Measurements from ENCODE around the gene PTPN21.

The PTPN21 gene

GRCh38 chr14:88504602-88505001 is 50.2 kb downstream of the PTPN21 start:
- DNase-seq (ENCODE audit: low spot score): no peak

- DNase-seq (ENCODE audit: low spot score): no peak
These were observed 50.9 kb downstream of the PTPN21 start for GRCh38 chr14:88503754-88504406.

DNA sequence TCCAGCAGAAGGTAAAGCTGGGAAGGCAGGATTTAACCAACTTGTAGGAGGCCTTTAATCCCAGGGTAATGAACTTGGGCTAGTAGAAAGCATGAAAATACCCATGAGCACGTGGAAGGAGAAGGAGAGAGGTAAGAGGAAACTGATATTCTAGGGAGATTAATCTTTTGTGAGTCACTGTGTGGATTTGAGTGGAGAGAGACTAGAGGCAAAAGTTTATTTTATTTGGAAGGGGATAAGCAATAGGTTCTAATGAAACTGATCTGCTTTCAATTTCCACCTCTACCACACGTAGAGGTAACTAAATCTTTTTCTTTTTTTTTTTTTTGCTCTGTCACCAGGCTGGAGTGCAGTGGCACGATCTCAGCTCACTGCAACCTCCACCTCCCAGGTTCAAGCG is 52.1 kb downstream of the PTPN21 start:
- no peak for DNase-seq (ENCODE audit: low spot score)

DNA sequence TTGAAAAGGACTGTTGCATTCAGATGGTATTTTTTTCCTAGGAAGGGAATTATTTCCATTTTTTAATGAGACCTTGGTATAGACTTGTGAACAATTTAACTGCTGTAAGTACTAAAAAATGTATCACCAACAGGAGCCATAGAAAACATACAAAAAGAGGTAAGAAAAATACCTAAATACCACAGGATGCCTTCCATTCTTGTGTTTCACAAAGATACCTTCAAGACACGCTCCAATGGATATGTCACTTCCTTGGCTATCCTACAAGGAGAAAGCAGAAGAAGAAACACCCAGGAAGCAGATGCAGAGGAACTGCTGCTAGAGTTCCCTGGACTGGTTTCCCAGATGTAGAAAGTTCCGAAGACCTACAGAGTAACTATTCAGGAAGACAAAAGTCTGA is 54.2 kb downstream of the PTPN21 start:
- no peak for DNase-seq (ENCODE audit: low spot score)

- no peak for DNase-seq (ENCODE audit: low spot score)
These were observed 55.6 kb downstream of the PTPN21 start for GRCh38 chr14:88499225-88499624.

GRCh38 chr14:88496414-88496813 is 58.4 kb downstream of the PTPN21 start:
- peak; percentile 50 for DNase-seq (ENCODE audit: low spot score)

GRCh38 chr14:88493392-88494185 is 61.2 kb downstream of the PTPN21 start:
- DNase-seq (ENCODE audit: low spot score): no peak

DNA sequence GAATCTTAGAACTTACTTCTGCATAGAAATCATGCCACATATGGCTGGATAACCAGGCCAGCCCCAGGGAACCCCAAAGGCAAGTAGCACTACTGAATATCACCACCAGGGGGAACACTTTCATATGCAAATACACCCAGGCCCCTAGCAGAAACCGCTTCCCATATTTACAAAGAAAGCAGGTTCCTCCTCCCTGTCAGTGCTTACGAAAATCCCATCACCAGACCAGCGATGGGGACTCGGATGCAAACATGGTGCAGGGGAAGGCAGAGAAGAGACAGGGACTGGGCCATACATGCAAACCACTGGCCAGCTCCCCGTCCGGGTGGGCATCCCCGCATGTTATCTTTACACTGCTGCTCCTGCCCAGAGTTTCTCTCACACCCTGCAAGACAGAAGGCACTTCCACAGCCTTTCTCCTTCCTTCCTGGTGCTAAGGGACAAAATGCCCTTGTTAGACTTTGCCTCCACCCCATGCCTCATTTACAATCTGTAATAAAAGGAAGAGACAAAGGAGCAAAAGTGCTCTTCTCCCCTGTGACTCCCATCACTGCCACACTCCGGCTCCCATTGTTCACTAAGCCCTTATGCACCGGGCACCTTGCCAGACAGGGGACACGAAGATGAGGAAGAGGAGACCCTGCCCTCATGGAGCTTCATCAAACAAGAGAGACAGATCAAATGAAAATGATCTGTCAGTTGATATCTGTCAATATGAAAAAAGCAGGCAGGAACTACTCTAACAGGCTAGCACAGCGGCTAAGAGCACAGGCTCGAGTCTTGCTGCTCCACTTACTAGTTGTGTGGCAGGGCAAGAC is 62.3 kb downstream of the PTPN21 start:
- peak; percentile 73 for DNase-seq (ENCODE audit: low spot score)

DNA sequence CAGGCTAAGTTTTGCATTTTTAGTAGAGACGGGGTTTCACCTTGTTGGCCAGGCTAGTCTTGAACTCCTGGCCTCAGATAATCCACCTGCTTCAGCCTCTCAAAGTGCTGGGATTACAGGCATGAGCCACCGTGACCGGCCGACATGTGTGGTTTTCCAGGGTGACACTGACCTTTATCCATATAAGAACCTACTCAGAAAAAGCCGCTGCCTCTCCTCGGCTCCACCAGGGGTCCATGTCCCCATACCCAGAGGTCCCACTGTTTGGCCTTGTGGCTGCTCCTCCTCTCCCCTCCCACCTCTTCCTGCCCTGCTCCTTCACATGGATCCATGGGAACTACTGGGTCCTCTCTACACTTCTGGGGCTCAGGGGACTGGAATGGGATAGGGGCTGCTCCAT is 64.6 kb downstream of the PTPN21 start:
- no peak for DNase-seq (ENCODE audit: low spot score)

GRCh38 chr14:88488897-88489296 is 65.9 kb downstream of the PTPN21 start:
- no peak for DNase-seq (ENCODE audit: low spot score)

DNA sequence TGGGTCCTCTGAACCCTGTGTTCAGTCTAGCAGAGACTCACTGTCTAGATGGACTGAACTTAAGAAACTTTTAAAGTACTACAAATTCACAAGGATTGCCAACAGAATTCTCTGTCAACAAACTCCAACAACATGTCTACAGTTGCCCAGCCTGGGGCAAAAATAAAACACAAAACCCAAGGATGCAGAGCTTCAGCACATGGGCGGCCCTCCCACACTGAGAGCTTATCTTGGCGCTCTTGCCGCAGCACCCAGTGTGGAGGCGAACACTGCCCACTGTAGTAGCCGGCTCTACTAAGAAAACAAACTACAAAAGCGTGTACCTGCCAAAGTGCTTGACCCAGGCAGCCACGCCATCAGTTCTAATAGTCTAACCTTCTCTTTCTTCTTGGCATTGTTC is 66.7 kb downstream of the PTPN21 start:
- no peak for DNase-seq (ENCODE audit: low spot score)

GRCh38 chr14:88482524-88482923 is 72.3 kb downstream of the PTPN21 start:
- DNase-seq (ENCODE audit: low spot score): no peak

DNA sequence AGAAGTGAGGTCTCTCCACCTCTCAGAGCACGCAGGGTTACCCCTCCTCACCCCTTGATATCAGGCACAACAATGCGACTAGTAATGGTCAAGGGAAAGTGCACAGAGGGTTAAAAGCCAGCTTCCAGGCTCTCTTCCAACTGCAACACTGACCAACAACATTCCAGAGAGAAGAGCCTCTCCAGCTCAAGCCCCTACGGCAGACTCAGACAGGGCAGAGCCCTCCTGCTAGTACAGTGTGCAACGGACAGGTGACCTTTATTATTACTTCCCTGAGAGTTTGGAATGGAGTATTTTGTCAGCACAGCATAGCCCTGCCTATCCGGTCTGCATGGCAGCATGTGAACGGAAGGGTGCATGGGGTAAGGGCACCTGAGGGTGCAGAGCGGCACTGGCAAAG is 73.0 kb downstream of the PTPN21 start:
- no peak for DNase-seq (ENCODE audit: low spot score)

- no peak for DNase-seq (ENCODE audit: low spot score)
These were observed 73.7 kb downstream of the PTPN21 start for GRCh38 chr14:88481059-88481458.

GRCh38 chr14:88479574-88479987 is 75.2 kb downstream of the PTPN21 start:
- DNase-seq (ENCODE audit: low spot score): no peak

- no peak for DNase-seq (ENCODE audit: low spot score)
These were observed 75.9 kb downstream of the PTPN21 start for GRCh38 chr14:88478931-88479330.

GRCh38 chr14:88477513-88478250 is 77.1 kb downstream of the PTPN21 start:
- peak; percentile 25 for DNase-seq (ENCODE audit: low spot score)

- no peak for DNase-seq (ENCODE audit: low spot score)
These were observed 78.0 kb downstream of the PTPN21 start for GRCh38 chr14:88476825-88477224.

GRCh38 chr14:88476214-88476774 is 78.5 kb downstream of the PTPN21 start:
- no peak for DNase-seq (ENCODE audit: low spot score)

DNA sequence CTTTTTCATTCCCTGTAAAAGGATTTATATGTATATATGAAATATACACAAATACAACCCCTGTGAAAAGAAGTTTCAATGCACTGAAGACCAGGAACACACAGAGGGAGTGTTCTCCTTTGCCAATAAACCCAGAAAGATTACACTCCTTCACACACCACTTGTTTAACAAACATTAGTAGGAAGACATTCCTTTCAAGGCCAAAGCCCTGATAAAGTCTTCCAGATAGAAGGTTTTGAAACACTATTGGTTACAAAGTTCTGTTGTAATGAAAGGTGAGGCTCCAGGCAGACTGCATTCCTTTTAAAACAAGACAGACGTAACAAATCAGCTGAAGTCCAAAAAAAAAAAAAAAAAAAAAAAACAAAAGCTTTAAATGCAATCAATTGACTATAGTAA is 81.0 kb downstream of the PTPN21 start:
- DNase-seq (ENCODE audit: low spot score): no peak

GRCh38 chr14:88470542-88471440 is 84.0 kb downstream of the PTPN21 start:
- no peak for DNase-seq (ENCODE audit: low spot score)

All from COLO829 (cell line).